NB4 (cell line): ENCODE data around the gene PRKAB2.

Experiments
- TF ChIP-seq, protein P1 (sequence below): IDR thresholded peaks from 2 replicates; pipeline ENCODE4 v1.6.1; 2011; ENCODE audit warnings: low read depth, low read length
- TF ChIP-seq, protein P2 (sequence below): IDR thresholded peaks from one replicate; pipeline ENCODE4 v1.5.1; 2012; ENCODE audit warnings: low read depth, low read length

DNA sequence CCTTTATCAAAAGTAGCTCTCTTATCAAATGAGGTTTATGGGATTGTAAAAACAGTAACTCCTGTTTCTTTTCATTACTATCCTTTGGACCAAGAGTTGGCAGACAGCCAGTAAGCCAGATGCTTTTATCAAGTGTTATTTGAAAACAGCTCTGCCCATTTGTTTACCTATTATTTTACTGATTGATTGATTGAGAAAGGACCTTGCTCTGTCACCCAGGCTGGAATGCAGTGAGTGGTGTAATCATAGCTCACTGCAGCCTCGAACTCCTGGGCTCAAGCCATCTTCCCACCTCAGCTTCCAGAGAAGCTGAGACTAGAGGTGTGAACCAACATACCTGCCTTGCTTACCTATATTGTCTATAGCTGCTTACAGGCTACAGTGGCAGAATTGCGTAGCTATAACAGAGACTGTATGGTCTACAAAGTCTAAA lies 3.6 kb downstream of the PRKAB2 start:
- TF ChIP-seq, protein P1, sequence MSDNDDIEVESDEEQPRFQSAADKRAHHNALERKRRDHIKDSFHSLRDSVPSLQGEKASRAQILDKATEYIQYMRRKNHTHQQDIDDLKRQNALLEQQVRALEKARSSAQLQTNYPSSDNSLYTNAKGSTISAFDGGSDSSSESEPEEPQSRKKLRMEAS, result no peak
- TF ChIP-seq, protein P2, sequence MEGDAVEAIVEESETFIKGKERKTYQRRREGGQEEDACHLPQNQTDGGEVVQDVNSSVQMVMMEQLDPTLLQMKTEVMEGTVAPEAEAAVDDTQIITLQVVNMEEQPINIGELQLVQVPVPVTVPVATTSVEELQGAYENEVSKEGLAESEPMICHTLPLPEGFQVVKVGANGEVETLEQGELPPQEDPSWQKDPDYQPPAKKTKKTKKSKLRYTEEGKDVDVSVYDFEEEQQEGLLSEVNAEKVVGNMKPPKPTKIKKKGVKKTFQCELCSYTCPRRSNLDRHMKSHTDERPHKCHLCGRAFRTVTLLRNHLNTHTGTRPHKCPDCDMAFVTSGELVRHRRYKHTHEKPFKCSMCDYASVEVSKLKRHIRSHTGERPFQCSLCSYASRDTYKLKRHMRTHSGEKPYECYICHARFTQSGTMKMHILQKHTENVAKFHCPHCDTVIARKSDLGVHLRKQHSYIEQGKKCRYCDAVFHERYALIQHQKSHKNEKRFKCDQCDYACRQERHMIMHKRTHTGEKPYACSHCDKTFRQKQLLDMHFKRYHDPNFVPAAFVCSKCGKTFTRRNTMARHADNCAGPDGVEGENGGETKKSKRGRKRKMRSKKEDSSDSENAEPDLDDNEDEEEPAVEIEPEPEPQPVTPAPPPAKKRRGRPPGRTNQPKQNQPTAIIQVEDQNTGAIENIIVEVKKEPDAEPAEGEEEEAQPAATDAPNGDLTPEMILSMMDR, result no peak
